Measurements from ENCODE around the gene TOE1. TPM values are rescaled to one million over a fixed set of nuclear protein-coding genes. Genes with fewer than 3 reads are reported as not detected.

Gene TOE1
- polyA plus RNA-seq, 3 donors from 2014 or later: 9.4 to 13.3 (median 10.4) TPM

GRCh38 chr1:45332346-45332720, 7.6 kb upstream of the TOE1 start:
- peaks cover 0 to 2% (median 0%) of the 10 kb centered on the region in 3 donors for H3K27me3 Mint-ChIP-seq (ENCODE audit: low read depth in 3 of 3)
- peaks cover 11 to 19% of the 10 kb centered on the region in 2 donors for H3K4me1 Mint-ChIP-seq
- H3K9me3 Mint-ChIP-seq: no peaks in the 10 kb centered on the region
- peaks cover 0 to 14% (median 0%) of the 10 kb centered on the region in 3 donors for H3K36me3 Mint-ChIP-seq
- H3K27ac Mint-ChIP-seq: no peak overlapping the region
- H3K4me3 Mint-ChIP-seq: no peak overlapping the region
- DNase-seq: no peak

GRCh38 chr1:45334308-45335245, 5.4 kb upstream of the TOE1 start:
- H3K36me3 Mint-ChIP-seq: peaks cover 0 to 10% (median 0%) of the 10 kb centered on the region in 3 donors
- no peak overlapping the region for H3K4me3 Mint-ChIP-seq
- H3K27ac Mint-ChIP-seq: peak overlapping the region in 4 of 6 donors; percentile 2 to 51 (median 38)
- peaks cover 30 to 35% of the 10 kb centered on the region in 2 donors for H3K4me1 Mint-ChIP-seq
- no peak for DNase-seq
- H3K27me3 Mint-ChIP-seq (ENCODE audit: low read depth in 3 of 3): peaks cover 1 to 2% (median 2%) of the 10 kb centered on the region in 3 donors
- no peaks in the 10 kb centered on the region for H3K9me3 Mint-ChIP-seq

GRCh38 chr1:45335855-45336324, 4.1 kb upstream of the TOE1 start:
- Mint-ChIP-seq H3K36me3 (peaks cover 0 to 4% (median 0%) of the 10 kb centered on the region in 3 donors), H3K27ac (no peak overlapping the region), H3K4me1 (peaks cover 41 to 48% of the 10 kb centered on the region in 2 donors), H3K9me3 (no peaks in the 10 kb centered on the region), H3K27me3 (ENCODE audit: low read depth in 3 of 3) (peaks cover 2 to 6% (median 6%) of the 10 kb centered on the region in 3 donors), H3K4me3 (no peak overlapping the region)
- DNase-seq: no peak

- Mint-ChIP-seq H3K36me3 (peaks cover 0 to 8% (median 0%) of the 10 kb centered on the region in 3 donors), H3K27ac (peak overlapping the region in 5 of 6 donors; percentile 23 to 93 (median 50)), H3K4me3 (peak overlapping the region in 4 of 5 donors; percentile 26 to 99 (median 46)), H3K27me3 (ENCODE audit: low read depth in 3 of 3) (peaks cover 2 to 6% (median 6%) of the 10 kb centered on the region in 3 donors), H3K9me3 (no peaks in the 10 kb centered on the region), H3K4me1 (peaks cover 54 to 66% of the 10 kb centered on the region in 2 donors)
- DNase-seq: no peak
Measured at GRCh38 chr1:45337630-45338325, 2.2 kb upstream of the TOE1 start.

- no peak for DNase-seq
- Mint-ChIP-seq H3K27ac (peak overlapping the region; percentile 93 to 99 (median 98)), H3K4me1 (peaks cover 47 to 59% of the 10 kb centered on the region in 2 donors), H3K9me3 (no peaks in the 10 kb centered on the region), H3K4me3 (peak overlapping the region; percentile 97 to 99 (median 98)), H3K27me3 (ENCODE audit: low read depth in 3 of 3) (peaks cover 2 to 6% (median 6%) of the 10 kb centered on the region in 3 donors), H3K36me3 (peaks cover 0 to 12% (median 0%) of the 10 kb centered on the region in 3 donors)
Measured at GRCh38 chr1:45340816-45341466, 971 bp downstream of the TOE1 start.

- H3K27me3 Mint-ChIP-seq (ENCODE audit: low read depth in 3 of 3): peaks cover 0 to 5% (median 3%) of the 10 kb centered on the region in 3 donors
- no peaks in the 10 kb centered on the region for H3K9me3 Mint-ChIP-seq
- peaks cover 25 to 32% of the 10 kb centered on the region in 2 donors for H3K4me1 Mint-ChIP-seq
- H3K36me3 Mint-ChIP-seq: peaks cover 0 to 12% (median 0%) of the 10 kb centered on the region in 3 donors
- H3K4me3 Mint-ChIP-seq: no peak overlapping the region
- no peak for DNase-seq
- no peak overlapping the region for H3K27ac Mint-ChIP-seq
Measured at GRCh38 chr1:45344499-45344898, 4.5 kb downstream of the TOE1 start.

GRCh38 chr1:45345014-45345413, 5.0 kb downstream of the TOE1 start:
- Mint-ChIP-seq H3K4me1 (peaks cover 22 to 26% of the 10 kb centered on the region in 2 donors), H3K36me3 (peaks cover 0 to 12% (median 0%) of the 10 kb centered on the region in 3 donors), H3K27ac (no peak overlapping the region), H3K27me3 (ENCODE audit: low read depth in 3 of 3) (peaks cover 0 to 3% (median under 1%) of the 10 kb centered on the region in 3 donors), H3K4me3 (no peak overlapping the region), H3K9me3 (no peaks in the 10 kb centered on the region)
- no peak for DNase-seq

- DNase-seq: no peak
- peak overlapping the region in 2 of 6 donors; percentile 5 to 46 for H3K27ac Mint-ChIP-seq
- peaks cover 0 to 12% (median 0%) of the 10 kb centered on the region in 3 donors for H3K36me3 Mint-ChIP-seq
- no peaks in the 10 kb centered on the region for H3K9me3 Mint-ChIP-seq
- H3K4me1 Mint-ChIP-seq: peaks cover 9 to 12% of the 10 kb centered on the region in 2 donors
- H3K4me3 Mint-ChIP-seq: no peak overlapping the region
- H3K27me3 Mint-ChIP-seq (ENCODE audit: low read depth in 3 of 3): no peaks in the 10 kb centered on the region
Measured at GRCh38 chr1:45346473-45346872, 6.5 kb downstream of the TOE1 start.

- no peaks in the 10 kb centered on the region for H3K4me1 Mint-ChIP-seq
- H3K9me3 Mint-ChIP-seq: no peaks in the 10 kb centered on the region
- peaks cover 0 to 8% (median 0%) of the 10 kb centered on the region in 3 donors for H3K36me3 Mint-ChIP-seq
- no peak for DNase-seq
- H3K27me3 Mint-ChIP-seq (ENCODE audit: low read depth in 3 of 3): no peaks in the 10 kb centered on the region
- peak overlapping the region in 1 of 6 donors; percentile 74 for H3K27ac Mint-ChIP-seq
- H3K4me3 Mint-ChIP-seq: no peak overlapping the region
Measured at GRCh38 chr1:45348020-45348419, 8.1 kb downstream of the TOE1 start.

- Mint-ChIP-seq H3K4me1 (peaks cover 0 to 2% of the 10 kb centered on the region in 2 donors), H3K27me3 (ENCODE audit: low read depth in 3 of 3) (no peaks in the 10 kb centered on the region), H3K9me3 (no peaks in the 10 kb centered on the region), H3K4me3 (no peak overlapping the region), H3K27ac (peak overlapping the region in 2 of 6 donors; percentile 14 to 74), H3K36me3 (peaks cover 0 to 5% (median 0%) of the 10 kb centered on the region in 3 donors)
- DNase-seq: no peak
Measured at GRCh38 chr1:45348609-45348965, 8.6 kb downstream of the TOE1 start.

- DNase-seq: no peak
- Mint-ChIP-seq H3K27ac (no peak overlapping the region), H3K4me1 (peaks cover 0 to 2% of the 10 kb centered on the region in 2 donors), H3K9me3 (no peaks in the 10 kb centered on the region), H3K36me3 (peaks cover 0 to 2% (median 0%) of the 10 kb centered on the region in 3 donors), H3K4me3 (no peak overlapping the region), H3K27me3 (ENCODE audit: low read depth in 3 of 3) (no peaks in the 10 kb centered on the region)
Measured at GRCh38 chr1:45348966-45349677, 9.2 kb downstream of the TOE1 start.

GRCh38 chr1:45351508-45351907, 11.5 kb downstream of the TOE1 start:
- H3K4me3 Mint-ChIP-seq: no peak overlapping the region
- no peak overlapping the region for H3K27ac Mint-ChIP-seq
- DNase-seq: no peak
- H3K36me3 Mint-ChIP-seq: no peaks in the 10 kb centered on the region
- no peaks in the 10 kb centered on the region for H3K27me3 Mint-ChIP-seq (ENCODE audit: low read depth in 3 of 3)
- no peaks in the 10 kb centered on the region for H3K9me3 Mint-ChIP-seq
- H3K4me1 Mint-ChIP-seq: peaks cover 0 to 2% of the 10 kb centered on the region in 2 donors

- Mint-ChIP-seq H3K27ac (peak overlapping the region in 1 of 6 donors; percentile 35), H3K4me1 (peaks cover 0 to 2% of the 10 kb centered on the region in 2 donors), H3K36me3 (peaks cover 0 to 3% (median 0%) of the 10 kb centered on the region in 3 donors), H3K4me3 (no peak overlapping the region), H3K9me3 (no peaks in the 10 kb centered on the region), H3K27me3 (ENCODE audit: low read depth in 3 of 3) (no peaks in the 10 kb centered on the region)
- DNase-seq: no peak
Measured at GRCh38 chr1:45353685-45354084, 13.7 kb downstream of the TOE1 start.

Data from immature natural killer cell (primary cell).